HUES6 (cell line): ENCODE measurements around the gene VRK1.
"Not testable (repeated sequence)": the region's sequence is repeated elsewhere in the genome, so short reads cannot be mapped to it uniquely, and the experiment has no call there.

Source experiments
- H3K27ac ChIP-seq: 2 replicates; pipeline ENCODE4 v1.7.0; 2013; ENCODE audit warnings: low read depth, mild to moderate bottlenecking, low read length, inconsistent platforms
- H3K27me3 ChIP-seq: 2 replicates; pipeline ENCODE4 v1.6.1; 2013; ENCODE audit warnings: low read length; ENCODE audit not compliant: control insufficient read depth, insufficient read depth
- H3K36me3 ChIP-seq: 2 replicates; pipeline ENCODE4 v1.6.1; 2013; ENCODE audit warnings: low read length; ENCODE audit not compliant: control insufficient read depth, insufficient read depth
- H3K4me1 ChIP-seq: 2 replicates; pipeline ENCODE4 v1.6.1; 2013; ENCODE audit warnings: low read length; ENCODE audit not compliant: control insufficient read depth, insufficient read depth
- H3K4me3 ChIP-seq: 2 replicates; pipeline ENCODE4 v1.5.1; 2013; ENCODE audit warnings: low read depth, low read length
- H3K9ac ChIP-seq: one replicate; pipeline ENCODE4 v1.6.1; 2013; ENCODE audit warnings: mild to moderate bottlenecking, low read length
- H3K9me3 ChIP-seq: 2 replicates; pipeline ENCODE4 v1.6.1; 2013; ENCODE audit warnings: low read depth, low read length; ENCODE audit not compliant: control insufficient read depth, insufficient read depth

Gene VRK1

DNA sequence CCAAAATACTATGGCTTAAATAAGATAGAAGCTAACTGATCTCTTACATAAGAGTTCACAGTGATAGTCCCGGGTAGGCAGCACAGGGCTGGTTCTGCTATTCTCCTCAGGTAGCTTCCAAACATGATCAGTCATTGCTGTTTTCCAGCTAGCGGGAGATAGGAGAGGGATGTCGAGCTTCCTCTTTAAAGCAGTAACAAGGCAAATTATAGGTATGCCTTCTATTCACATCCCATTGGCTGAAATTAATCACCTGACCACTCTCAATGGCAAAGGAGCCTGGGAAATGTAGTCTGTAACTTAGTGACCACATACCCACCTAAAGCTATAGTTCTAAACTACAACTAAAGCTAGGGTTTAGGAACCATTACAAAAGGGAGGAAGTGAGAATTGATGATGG is 34.5 kb upstream of the VRK1 start:
- Histone ChIP-seq H3K9me3 (no peaks in the 10 kb centered on the region), H3K9ac (no peak overlapping the region), H3K4me1 (no peaks in the 10 kb centered on the region), H3K27me3 (0 out of 2 replicates have a peak, but pooled peaks cover 2% of the 10 kb centered on the region), H3K4me3 (peak overlapping the region; percentile 60), H3K27ac (no peak overlapping the region), H3K36me3 (no peaks in the 10 kb centered on the region)

DNA sequence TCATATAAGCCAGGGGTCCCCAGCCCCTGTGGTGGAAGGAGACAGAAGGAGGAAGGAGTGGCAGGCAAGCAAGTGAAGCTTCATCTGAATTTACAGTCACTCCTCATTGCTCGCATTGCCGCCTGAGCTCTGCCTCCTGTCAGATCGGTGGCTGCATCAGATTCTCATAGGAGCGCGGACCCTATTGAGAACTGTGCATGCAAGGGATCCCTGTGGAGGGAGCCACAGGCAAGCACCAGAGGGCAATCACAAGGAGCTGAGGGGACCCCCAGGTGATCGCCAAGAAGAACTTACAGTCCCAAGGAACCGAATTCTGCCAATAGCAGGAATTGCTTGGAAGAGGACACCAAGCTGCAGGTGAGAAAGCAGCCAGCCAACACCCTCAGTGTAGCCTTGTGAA is 33.2 kb upstream of the VRK1 start:
- Histone ChIP-seq H3K9ac (no peak overlapping the region), H3K36me3 (no peaks in the 10 kb centered on the region), H3K4me1 (no peaks in the 10 kb centered on the region), H3K9me3 (no peaks in the 10 kb centered on the region), H3K4me3 (no peak overlapping the region), H3K27me3 (peaks cover 12% of the 10 kb centered on the region; the same call in 1 of the 2 replicates), H3K27ac (no peak overlapping the region)

DNA sequence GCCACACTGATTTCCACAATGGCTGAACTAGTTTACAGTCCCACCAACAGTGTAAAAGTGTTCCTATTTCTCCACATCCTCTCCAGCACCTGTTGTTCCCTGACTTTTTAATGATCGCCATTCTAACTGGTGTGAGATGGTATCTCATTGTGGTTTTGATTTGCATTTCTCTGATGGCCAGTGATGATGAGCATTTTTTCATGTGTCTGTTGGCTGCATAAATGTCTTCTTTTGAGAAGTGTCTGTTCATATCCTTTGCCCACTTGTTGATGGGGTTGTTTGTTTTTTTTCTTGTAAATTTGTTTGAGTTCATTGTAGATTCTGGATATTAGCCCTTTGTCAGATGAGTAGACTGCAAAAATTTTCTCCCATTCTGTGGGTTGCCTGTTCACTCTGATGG is 32.0 kb upstream of the VRK1 start:
- H3K36me3 ChIP-seq, H3K4me3 ChIP-seq, H3K4me1 ChIP-seq, H3K27ac ChIP-seq, H3K9ac ChIP-seq, H3K9me3 ChIP-seq: not testable (repeated sequence)
- peaks cover 17% of the 10 kb centered on the region; the same call in 1 of the 2 replicates for H3K27me3 ChIP-seq

DNA sequence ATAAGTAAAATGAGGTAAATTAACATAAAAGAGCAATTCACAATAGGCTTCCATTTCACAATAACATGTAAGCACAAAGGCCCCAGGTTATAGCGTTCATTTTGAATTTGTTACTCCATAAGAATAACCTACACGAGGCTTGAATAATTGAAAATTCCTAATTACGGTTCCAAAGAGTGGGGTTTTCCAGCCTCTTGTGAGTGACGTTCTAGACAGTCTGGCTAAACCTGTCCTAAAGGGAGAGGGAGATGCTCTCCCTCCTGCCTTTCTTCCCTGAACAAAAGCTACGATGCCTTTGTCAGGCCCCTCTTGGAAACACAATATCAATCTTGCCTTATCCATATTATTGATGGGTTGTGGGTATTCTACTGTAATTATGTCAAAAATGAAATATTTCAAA is 24.3 kb upstream of the VRK1 start:
- Histone ChIP-seq H3K9ac (no peak overlapping the region), H3K27me3 (peaks cover 15% of the 10 kb centered on the region; the same call in 1 of the 2 replicates), H3K4me1 (no peaks in the 10 kb centered on the region), H3K4me3 (no peak overlapping the region), H3K27ac (no peak overlapping the region), H3K36me3 (no peaks in the 10 kb centered on the region), H3K9me3 (no peaks in the 10 kb centered on the region)

DNA sequence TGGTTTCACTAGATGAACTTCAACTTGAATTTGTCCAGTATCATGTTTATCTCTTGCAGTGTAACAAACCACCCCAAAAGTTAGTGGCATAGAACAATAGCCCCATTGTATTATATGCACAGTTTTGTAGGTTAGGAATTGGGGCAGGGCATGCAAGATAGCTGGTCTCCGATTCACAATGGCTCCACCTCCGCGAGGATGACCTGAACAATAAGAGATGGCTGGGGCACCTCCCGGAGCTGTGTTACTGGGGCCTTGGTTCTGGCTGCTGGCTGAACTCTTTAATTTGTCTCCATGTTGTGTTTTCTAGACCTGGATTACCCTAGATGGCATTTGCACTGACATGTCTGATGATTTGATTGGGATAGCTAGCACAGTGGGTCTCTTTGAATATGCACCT is 20.4 kb upstream of the VRK1 start:
- H3K9me3 ChIP-seq, result no peaks in the 10 kb centered on the region
- H3K9ac ChIP-seq, result no peak overlapping the region
- no peaks in the 10 kb centered on the region for H3K27me3 ChIP-seq
- H3K4me3 ChIP-seq, result no peak overlapping the region
- no peaks in the 10 kb centered on the region for H3K36me3 ChIP-seq
- no peak overlapping the region for H3K27ac ChIP-seq
- H3K4me1 ChIP-seq, result no peaks in the 10 kb centered on the region

DNA sequence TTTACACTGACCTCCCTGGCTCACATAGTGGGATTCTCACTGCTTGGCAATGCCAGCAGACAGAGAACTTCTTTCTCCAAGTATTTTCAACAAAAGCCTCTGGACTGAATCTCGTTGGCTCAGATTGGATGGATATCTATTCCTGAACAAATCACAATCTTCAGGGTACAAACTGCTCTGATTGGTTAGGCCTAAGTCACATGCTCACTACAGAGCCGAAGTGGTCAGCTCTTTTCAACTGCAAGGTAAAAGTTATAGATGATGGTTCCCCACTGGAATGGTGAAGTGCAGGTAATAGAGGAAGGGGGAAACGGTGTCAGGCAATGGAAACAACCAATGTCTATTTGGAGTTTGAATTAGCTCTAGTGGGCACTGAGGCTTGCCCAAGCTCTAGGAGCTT is 16.7 kb upstream of the VRK1 start:
- no peak overlapping the region for H3K27ac ChIP-seq
- no peak overlapping the region for H3K9ac ChIP-seq
- no peaks in the 10 kb centered on the region for H3K27me3 ChIP-seq
- H3K4me1 ChIP-seq, result no peaks in the 10 kb centered on the region
- no peak overlapping the region for H3K4me3 ChIP-seq
- H3K36me3 ChIP-seq, result no peaks in the 10 kb centered on the region
- no peaks in the 10 kb centered on the region for H3K9me3 ChIP-seq

DNA sequence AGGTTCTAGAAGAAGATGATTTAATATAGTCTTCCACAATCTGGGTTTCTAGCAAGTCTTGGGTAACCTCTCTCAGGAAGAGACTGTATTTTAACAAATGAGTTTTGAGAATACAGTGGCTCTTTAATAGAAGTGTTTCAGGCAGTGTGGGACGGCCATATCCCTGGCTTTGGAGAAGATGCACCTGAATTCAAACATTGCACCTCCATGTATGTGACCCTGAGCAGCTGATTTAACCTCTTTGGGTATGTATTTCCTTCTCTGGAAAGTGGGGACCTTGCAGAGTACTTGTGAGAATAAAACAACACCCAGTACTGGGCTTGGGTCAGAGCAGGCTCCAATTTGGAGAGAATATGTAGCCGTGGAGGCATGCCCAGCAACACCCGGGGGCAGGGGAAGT is 15.8 kb upstream of the VRK1 start:
- Histone ChIP-seq H3K9me3 (no peaks in the 10 kb centered on the region), H3K4me1 (no peaks in the 10 kb centered on the region), H3K4me3 (no peak overlapping the region), H3K36me3 (no peaks in the 10 kb centered on the region), H3K27me3 (no peaks in the 10 kb centered on the region; the same call in 1 of the 2 replicates), H3K9ac (no peak overlapping the region), H3K27ac (no peak overlapping the region)

DNA sequence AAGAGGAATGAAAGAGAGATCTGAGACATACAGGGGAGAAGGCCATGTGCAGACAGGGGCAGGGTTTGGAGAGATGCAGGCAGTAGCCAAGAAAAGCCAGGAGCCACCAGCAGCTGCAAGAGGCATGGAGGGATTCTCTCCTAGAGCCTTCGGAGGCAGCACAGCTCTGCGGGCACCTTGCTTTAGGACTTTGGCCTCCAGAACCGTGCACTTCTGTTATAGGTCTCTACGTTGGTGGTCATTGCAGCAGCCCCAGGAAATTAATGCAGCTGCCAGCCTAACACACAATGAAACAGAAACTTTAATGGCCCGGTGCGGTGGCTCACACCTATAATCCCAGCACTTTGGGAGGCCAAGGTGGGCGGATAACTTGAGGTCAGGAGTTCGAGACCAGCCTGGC is 14.7 kb upstream of the VRK1 start:
- no peak overlapping the region for H3K27ac ChIP-seq

DNA sequence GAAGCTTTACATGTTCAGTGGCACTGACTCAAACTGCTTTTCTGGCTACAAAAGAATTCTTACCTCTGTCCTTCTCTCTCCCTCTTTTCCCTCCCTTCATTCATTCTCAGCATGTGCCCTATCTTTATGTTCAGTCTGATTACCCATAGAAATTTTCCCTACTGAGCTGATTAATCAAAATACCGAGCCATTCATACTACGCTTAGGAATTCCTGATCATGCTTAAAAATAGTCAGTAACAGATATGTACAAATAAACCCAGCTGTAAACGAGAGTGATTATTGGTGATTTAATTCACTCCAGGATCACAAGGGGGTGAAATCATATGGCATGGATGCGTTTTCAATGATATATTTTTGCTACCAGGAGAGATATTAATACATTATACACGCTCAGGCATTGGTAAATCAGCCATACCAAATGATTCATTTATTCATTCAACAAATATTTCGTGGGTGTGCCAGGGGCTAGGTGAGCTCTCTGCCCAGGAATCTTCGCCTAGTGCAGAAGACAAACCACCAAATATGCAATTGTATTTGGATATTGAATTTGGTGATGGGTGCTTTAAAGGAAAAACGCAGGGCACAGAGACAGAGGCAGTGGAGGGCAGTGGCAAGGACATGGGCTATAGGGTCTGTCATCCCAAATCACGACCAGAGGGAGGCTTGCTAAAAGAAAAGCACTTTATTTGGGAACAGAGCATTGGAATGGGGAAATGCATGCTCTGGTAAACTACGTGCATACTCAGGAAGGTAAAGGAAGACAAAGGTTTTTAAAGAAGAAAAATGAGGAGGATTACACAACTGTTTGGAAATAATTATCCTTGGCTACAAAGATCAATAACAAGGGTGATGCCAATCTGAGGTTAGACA is 13.9 kb upstream of the VRK1 start:
- no peak overlapping the region for H3K27ac ChIP-seq
- no peak overlapping the region for H3K4me3 ChIP-seq
- H3K36me3 ChIP-seq, result no peaks in the 10 kb centered on the region
- no peaks in the 10 kb centered on the region for H3K4me1 ChIP-seq
- no peaks in the 10 kb centered on the region for H3K9me3 ChIP-seq
- H3K9ac ChIP-seq, result no peak overlapping the region
- H3K27me3 ChIP-seq, result no peaks in the 10 kb centered on the region; the same call in 1 of the 2 replicates

More for the DNA sequence above, 14.7 kb upstream of the VRK1 start:
- H3K9me3 ChIP-seq, result no peaks in the 10 kb centered on the region
- H3K36me3 ChIP-seq, result no peaks in the 10 kb centered on the region
- H3K9ac ChIP-seq, result no peak overlapping the region
- H3K4me1 ChIP-seq, result no peaks in the 10 kb centered on the region
- no peaks in the 10 kb centered on the region; the same call in 1 of the 2 replicates for H3K27me3 ChIP-seq
- H3K4me3 ChIP-seq, result no peak overlapping the region

DNA sequence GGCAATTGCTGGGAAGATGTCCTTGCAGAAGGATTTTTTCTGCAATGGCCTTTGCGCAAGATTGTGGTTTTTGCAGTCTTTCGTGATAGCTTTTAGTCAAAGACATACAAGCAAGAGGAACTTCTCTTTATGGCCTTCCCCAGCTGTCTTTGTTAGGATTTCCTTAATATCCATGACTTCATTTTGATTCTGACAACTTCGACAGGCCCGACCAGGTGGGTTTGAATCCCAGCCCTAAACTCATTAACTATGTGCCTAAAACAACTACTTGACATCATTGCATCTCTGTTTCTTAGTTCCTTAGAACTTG is 13.3 kb upstream of the VRK1 start:
- Histone ChIP-seq H3K36me3 (no peaks in the 10 kb centered on the region), H3K9me3 (no peaks in the 10 kb centered on the region)

DNA sequence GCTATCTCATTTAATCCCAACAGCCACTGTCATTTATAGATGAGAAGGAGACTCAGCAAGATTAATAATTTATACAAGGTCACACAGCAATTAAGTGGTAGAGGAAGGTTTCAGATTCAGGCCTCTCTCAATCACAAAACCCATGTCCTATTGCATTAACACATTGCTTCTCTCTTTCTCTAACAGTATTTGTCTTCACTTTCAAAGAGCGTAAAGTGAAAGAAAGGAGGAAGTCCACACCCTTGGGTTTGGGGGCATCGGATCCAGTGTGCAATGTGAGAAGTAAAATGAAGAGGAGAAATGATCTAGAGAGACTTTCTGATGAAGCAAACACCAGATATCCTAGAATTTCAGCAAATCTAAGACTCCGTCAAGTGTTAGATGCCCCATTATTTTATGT is 7.0 kb upstream of the VRK1 start:
- Histone ChIP-seq H3K27ac (no peak overlapping the region), H3K4me1 (no peaks in the 10 kb centered on the region)

More for the DNA sequence above, 13.3 kb upstream of the VRK1 start:
- Histone ChIP-seq H3K9ac (no peak overlapping the region), H3K4me1 (no peaks in the 10 kb centered on the region), H3K4me3 (no peak overlapping the region), H3K27ac (no peak overlapping the region), H3K27me3 (no peaks in the 10 kb centered on the region; the same call in 1 of the 2 replicates)

More for the DNA sequence above, 7.0 kb upstream of the VRK1 start:
- Histone ChIP-seq H3K4me3 (no peak overlapping the region), H3K36me3 (no peaks in the 10 kb centered on the region), H3K27me3 (peaks cover 3% of the 10 kb centered on the region; the same call in 1 of the 2 replicates), H3K9ac (no peak overlapping the region), H3K9me3 (no peaks in the 10 kb centered on the region)
